Sciatic nerve (tissue), 2 donors: ENCODE results near the gene ZDHHC20. TPM values are rescaled to one million over a fixed set of nuclear protein-coding genes. Genes with fewer than 3 reads are reported as not detected.
A peak's percentile ranks its signal among the peaks of the same experiment; 100 is the strongest.
"Not testable (repeated sequence)": the region's sequence is repeated elsewhere in the genome, so short reads cannot be mapped to it uniquely, and the experiment has no call there.

Experiments
- ATAC-seq: fragments of 200-7000 bp; cut with Tn5 transposase; one replicate; pipeline ENCODE4 v1.9.1; 2020; ENCODE audit warnings: mild to moderate bottlenecking, moderate library complexity
- DNase-seq: peaks from one replicate; pipeline ENCODE4 v3.0.0-alpha.2; 2020; ENCODE audit warnings: low spot score
- intact Hi-C: fragments of 100-400 bp; cut with DNase I; formaldehyde crosslinking; loops from one replicate; pipeline ENCODE4 v1.14.2; 2022
- total RNA-seq: library from RNA; stranded (reverse); fragmentation: NEBNext Ultra II Directional; extraction: Animal tissue kit (Norgen Biotek cat#: 25700); gene quantifications from one replicate; pipeline ENCODE4 v1.2.1, GENCODE V29; 2021
- donor health status: DM: no; HTN: no; CAD: no.
- donor health status: DM: no; HTN: no; CAD: no.

The ZDHHC20 gene
- total RNA-seq, 1 donor from 2014 or later = 61.2 TPM

GRCh38 chr13:21443171-21443570 lies 15.9 kb downstream of the ZDHHC20 start:
- no peak for ATAC-seq
- no peak for DNase-seq
- intact Hi-C loops = no loop called here

GRCh38 chr13:21436582-21436981 lies 22.5 kb downstream of the ZDHHC20 start:
- no peak for DNase-seq
- intact Hi-C loops = no loop called here
- no peak for ATAC-seq

DNA sequence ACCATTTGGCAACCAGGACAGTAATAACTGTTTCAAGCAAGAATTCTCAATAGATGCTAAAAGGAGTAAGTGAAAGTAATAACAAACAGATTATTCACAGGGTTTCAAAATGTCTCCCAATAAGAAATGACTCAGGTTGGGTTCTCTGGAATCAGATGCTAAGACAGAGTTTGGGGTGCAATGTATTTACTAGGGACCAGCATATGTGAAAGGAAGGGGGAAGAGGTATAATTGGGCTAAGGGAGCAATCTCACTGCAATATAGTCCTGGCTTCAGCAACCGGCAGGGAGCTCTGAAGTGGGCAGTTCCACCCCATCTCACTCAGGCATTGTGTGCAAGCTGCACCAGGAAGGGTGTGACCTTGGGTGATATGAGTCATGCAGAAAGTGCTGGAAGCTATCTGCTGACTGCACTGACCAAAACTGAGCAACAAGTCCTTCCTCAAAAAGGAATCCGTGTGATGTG lies 23.4 kb downstream of the ZDHHC20 start:
- peak; percentile 68 for ATAC-seq
- DNase-seq = no peak
- intact Hi-C loops = no loop called here

GRCh38 chr13:21435231-21435630 lies 23.9 kb downstream of the ZDHHC20 start:
- intact Hi-C loops = no loop called here
- DNase-seq (no peak), ATAC-seq (no peak)

- ATAC-seq (no peak), DNase-seq (no peak)
- intact Hi-C loops = no loop called here
These were observed 24.5 kb downstream of the ZDHHC20 start for GRCh38 chr13:21434588-21434987.

- ATAC-seq (no peak), DNase-seq (no peak)
- intact Hi-C loops = no loop called here
These were observed 29.9 kb downstream of the ZDHHC20 start for GRCh38 chr13:21429211-21429610.

DNA sequence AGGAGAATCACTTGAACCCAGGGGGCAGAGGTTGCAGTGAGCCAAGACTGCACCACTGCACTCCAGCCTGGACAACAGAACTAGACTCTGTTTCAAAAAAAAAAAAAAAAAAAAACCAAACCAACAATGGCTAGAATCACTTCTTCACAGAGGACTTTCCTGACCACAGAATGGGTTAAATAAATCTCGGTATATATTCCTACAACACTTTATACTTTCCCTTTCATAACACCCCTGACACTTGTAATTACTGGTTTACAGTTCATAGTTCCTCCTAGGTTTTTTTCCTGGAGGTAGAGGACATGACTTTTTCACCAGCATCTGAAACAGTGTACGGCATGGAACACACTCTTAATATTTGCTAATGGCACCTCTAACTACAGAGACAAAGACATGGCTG lies 31.4 kb downstream of the ZDHHC20 start:
- ATAC-seq (no peak), DNase-seq (no peak)
- intact Hi-C loops = no loop called here

DNA sequence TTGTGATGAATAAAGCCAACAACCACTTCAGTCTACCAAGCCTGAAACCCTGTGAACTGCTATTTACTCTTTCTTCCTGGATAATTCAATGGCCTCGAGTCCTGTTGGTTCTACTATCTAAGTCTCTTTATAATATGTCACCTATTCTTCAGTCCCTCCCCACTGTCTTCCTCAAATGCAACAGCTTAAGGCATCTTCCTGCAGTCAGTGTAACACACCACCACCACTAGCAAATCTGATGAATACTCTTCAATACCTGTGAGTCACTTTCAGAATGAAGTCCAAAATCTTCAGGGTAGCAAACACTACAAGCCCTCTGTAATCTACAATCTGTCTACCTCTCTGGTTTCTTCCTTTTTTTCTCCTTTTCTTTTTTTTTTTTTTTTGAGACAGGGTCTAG lies 32.9 kb downstream of the ZDHHC20 start:
- ATAC-seq (no peak), DNase-seq (no peak)
- intact Hi-C loops = no loop called here

GRCh38 chr13:21420706-21421105 lies 38.4 kb downstream of the ZDHHC20 start:
- no peak for ATAC-seq
- intact Hi-C loops = no loop called here
- DNase-seq = no peak

DNA sequence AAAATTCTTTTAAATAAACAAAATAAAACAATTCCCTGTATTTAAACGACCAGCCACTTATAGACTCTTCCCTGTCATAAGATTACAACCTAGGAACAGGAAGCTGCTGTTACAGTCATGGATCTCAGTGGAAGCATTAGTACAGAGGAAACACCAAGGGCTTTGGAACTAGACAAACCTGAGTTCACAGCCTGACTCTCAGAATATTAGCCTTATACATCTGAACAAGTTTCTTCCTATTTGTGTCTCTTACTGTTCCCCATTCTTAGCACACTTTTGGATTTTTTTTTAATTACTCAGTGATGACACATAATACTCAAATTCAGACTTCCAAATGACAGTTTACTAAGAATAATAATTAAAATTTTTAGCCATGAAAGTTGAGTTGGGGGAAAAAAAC lies 46.1 kb downstream of the ZDHHC20 start:
- intact Hi-C loops = no loop called here
- DNase-seq (no peak), ATAC-seq (no peak)

- intact Hi-C loops = not testable (repeated sequence)
These were observed 48.6 kb downstream of the ZDHHC20 start for GRCh38 chr13:21410453-21410852.

GRCh38 chr13:21405309-21405708 lies 53.8 kb downstream of the ZDHHC20 start:
- DNase-seq (no peak), ATAC-seq (no peak)
- intact Hi-C loops = no loop called here

More at GRCh38 chr13:21410453-21410852, 48.6 kb downstream of the ZDHHC20 start:
- ATAC-seq, DNase-seq: not testable (repeated sequence)

GRCh38 chr13:21402586-21403307 lies 56.4 kb downstream of the ZDHHC20 start:
- ATAC-seq (no peak), DNase-seq (no peak)
- intact Hi-C loops = no loop called here

- no peak for ATAC-seq
- DNase-seq = no peak
- intact Hi-C loops = no loop called here
These were observed 59.4 kb downstream of the ZDHHC20 start for GRCh38 chr13:21399741-21400140.

DNA sequence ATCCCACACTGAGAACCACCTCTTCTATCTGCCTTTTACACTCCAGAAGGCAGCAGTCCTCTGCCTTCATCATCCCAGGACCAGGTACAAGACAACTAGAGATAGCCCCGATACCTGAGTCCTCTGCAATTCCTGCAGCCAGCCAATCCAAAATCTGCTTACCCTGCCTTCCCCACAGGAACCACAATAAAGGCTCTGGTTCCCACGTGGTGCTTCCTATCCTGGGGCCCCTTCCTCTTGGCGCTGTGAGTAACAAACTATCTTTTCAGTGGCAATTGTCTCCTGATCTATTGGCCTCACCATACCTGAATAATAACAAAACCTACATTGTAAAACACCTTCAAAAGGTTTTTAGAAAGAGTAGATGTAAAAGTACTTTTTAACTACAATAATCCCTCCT lies 63.1 kb downstream of the ZDHHC20 start:
- ATAC-seq (no peak), DNase-seq (no peak)
- intact Hi-C loops = no loop called here

- no peak for ATAC-seq
- DNase-seq = no peak
- intact Hi-C loops = no loop called here
These were observed 70.0 kb downstream of the ZDHHC20 start for GRCh38 chr13:21389124-21389523.

DNA sequence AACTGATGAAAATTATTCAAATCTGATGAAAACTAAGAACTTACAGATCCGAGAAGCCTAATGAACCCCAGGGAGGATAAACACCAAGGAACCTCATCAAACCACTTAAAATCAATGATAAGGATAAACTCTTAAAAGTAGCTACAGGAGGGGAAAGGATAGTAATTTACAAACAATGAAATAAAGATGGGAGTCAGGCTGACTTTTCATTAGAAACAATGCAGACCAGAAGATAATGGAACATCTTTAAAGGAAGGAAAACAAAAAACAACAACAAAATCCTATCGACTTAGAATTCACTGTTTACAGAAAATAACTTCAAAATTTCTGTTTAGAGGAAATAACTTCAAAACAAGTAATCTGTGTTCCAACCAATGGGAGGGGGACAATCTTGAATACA lies 73.4 kb downstream of the ZDHHC20 start:
- DNase-seq = no peak
- no peak for ATAC-seq
- intact Hi-C loops = no loop called here

DNA sequence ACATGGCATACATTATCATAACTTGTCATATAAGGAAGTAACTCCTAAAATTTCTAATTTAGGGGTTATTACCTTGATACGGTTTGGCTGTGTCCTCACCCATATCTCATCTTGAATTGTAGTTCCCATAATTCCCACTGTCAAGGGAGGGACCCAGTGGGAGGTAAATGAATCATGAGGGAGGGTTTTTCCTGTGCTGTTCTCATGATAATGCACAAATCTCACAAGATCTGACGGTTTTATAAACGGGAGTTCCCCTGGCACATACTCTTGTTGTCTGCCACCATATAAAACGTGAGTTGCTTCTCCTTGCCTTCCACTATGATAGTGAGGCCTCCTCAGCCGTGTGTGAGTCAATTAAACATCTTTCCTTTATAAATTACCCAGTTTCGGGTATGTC lies 76.0 kb downstream of the ZDHHC20 start:
- ATAC-seq (no peak), DNase-seq (no peak)
- intact Hi-C loops = no loop called here

DNA sequence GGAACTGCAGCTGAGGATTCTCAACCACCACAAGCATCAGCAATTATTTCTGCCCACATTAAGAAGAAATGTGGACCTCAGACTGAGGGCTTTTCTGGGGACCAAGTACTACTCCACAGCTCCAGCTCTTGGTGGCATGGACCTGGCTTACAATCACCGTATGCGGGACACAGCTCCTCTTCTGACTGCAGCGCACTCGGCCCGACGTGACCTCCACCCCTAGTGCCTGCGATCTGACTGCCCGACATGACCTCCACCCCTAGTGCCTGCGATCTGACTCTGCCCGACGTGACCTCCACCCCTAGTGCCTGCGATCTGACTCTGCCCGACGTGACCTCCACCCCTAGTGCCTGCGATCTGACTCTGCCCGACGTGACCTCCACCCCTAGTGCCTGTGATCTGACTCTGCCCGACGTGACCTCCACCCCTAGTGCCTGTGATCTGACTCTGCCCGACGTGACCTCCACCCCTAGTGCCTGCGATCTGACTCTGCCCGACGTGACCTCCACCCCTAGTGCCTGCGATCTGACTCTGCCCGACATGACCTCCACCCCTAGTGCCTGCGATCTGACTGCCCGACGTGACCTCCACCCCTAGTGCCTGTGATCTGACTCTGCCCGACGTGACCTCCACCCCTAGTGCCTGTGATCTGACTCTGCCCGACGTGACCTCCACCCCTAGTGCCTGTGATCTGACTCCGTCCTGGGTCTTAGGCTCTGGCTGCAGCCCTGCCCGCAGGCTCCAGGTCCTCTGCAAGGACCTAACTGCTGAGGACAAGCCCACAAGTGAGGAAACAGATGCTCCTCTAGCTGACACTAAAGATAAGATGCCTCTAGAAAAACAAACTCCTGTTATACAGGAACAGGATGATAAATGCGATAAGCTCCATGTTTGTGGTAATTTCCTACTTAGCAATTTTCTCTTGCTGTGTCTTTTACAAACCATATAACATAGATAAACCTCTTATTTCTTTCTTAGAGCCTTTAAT lies 81.8 kb downstream of the ZDHHC20 start:
- ATAC-seq, DNase-seq, intact Hi-C loops: not testable (repeated sequence)

- DNase-seq (no peak), ATAC-seq (no peak)
- intact Hi-C loops = no loop called here
These were observed 86.6 kb downstream of the ZDHHC20 start for GRCh38 chr13:21372530-21372929.
